Measurements from ENCODE around the gene ITPKB. TPM values are rescaled to one million over a fixed set of nuclear protein-coding genes. Genes with fewer than 3 reads are reported as not detected.
"Not testable (repeated sequence)": the region's sequence is repeated elsewhere in the genome, so short reads cannot be mapped to it uniquely, and the experiment has no call there.

ITPKB gene
- total RNA-seq, 1 donor from 2014 or later: 34.2 TPM

DNA sequence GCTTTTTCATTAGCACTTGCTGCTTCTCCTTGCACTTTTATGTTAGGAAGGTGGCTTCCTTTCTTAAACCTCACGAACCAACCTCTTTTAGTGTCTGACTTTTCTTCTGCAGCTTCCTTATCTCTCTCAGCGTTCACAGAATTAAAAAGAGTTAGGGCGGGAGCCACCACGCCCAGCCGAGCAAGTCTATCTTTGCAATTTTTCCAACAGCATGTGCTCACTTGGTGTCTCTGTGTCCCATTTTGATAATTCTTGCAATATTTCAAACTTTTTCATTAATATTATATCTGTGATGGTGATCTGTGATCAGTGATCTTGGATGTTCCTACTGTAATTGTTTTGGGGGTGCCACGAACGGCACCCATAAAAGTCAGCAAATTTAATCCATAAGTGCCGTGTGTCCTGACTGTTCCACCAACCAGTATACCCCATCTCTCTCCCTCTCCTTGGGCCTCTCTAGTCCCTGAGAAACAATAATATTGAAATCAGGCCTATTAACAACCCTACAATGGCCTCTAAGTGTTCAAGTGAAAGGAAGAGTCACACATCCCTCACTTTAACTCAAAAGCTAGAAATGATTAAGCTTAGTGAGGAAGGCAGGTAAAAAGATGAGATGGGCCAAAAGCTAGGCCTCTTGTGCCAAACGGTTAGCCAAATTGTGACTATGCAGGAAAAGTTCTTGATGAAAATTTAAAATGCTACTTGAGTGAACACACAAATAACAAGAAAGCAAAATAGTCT is 15.9 kb upstream of the ITPKB start:
- no peak for DNase-seq (ENCODE audit: low read depth, low spot score)

DNA sequence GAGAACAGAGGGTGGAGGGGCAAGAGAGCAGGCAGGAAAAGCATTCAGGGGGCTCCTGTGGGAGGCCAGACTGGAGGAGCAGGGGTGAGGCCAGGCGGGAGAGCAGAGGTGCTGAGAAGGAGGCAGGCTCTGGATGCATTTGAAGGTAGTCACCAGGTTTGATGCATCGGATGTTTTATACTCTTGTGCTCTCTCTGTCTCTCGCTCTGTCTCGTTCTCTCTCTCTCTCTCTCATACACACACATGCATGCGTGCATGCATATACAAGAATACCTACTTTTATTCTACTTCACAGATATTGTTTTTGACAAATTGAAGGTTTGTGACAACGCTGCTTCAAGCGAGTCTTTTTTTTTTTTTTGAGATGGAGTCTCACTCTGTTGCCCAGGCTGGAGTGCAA is 15.0 kb upstream of the ITPKB start:
- no peak for DNase-seq (ENCODE audit: low read depth, low spot score)

- DNase-seq (ENCODE audit: low read depth, low spot score): no peak
Measured at GRCh38 chr1:226751703-226752102, 12.6 kb upstream of the ITPKB start.

DNA sequence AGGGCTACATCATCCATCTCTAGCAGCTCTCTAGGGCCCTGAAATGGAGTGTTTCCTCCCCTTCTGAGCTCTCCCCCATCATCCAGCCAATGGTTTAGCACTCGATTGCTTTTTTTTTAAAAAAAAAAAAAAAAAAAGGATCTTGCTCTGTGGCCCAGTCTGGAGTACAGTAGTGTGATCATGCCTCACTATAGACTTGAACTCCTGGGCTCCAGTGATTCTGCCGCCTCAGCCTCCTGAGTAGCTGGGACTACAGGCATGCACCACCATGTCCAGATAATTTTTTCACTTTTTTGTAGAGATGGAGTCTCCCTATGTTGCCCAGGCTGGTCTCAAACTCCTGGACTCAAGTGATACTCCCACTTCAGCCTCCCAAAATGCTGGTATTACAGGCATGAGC is 12.1 kb upstream of the ITPKB start:
- DNase-seq (ENCODE audit: low read depth, low spot score): no peak

- DNase-seq (ENCODE audit: low read depth, low spot score): no peak
Measured at GRCh38 chr1:226749467-226749866, 10.4 kb upstream of the ITPKB start.

- no peak for DNase-seq (ENCODE audit: low read depth, low spot score)
Measured at GRCh38 chr1:226748306-226748705, 9.2 kb upstream of the ITPKB start.

GRCh38 chr1:226747519-226748263 is 8.6 kb upstream of the ITPKB start:
- DNase-seq (ENCODE audit: low read depth, low spot score): not testable (repeated sequence)

GRCh38 chr1:226743259-226743658 is 4.2 kb upstream of the ITPKB start:
- DNase-seq (ENCODE audit: low read depth, low spot score): no peak

GRCh38 chr1:226741009-226741408 is 1.9 kb upstream of the ITPKB start:
- no peak for DNase-seq (ENCODE audit: low read depth, low spot score)

- DNase-seq (ENCODE audit: low read depth, low spot score): no peak
Measured at GRCh38 chr1:226739696-226740065, 599 bp upstream of the ITPKB start.

GRCh38 chr1:226738421-226738994 is 574 bp downstream of the ITPKB start:
- no peak for DNase-seq (ENCODE audit: low read depth, low spot score)

DNA sequence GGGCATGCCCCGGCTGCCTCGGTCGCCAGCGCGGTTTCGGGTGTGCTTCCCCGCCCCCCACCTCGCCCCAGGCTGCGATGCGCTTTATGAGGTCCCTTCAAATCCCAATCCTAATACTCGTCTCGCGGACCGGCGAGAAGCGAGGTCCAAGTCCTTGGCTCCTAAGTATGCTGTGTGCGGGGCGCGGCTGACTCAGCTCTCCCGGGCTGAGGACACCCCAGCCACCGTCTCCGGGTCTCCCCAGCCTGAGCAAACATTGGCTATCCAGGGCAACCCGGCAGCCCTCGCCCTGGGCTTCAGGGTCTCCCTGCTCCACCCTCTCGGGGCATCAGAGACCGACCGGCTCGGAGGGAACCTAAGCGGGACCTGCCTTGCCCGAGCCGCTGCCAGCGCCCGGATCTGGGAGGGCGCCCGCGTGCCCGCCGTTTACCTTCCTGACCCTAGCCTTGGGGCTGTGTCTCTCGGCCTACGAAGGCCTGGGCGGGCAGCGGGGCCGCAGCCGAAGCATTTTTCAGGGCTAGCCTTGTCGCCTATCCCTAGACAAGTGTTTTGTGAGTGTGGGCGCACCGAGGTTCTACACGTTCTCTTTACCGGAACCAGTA is 1.2 kb downstream of the ITPKB start:
- no peak for DNase-seq (ENCODE audit: low read depth, low spot score)

DNA sequence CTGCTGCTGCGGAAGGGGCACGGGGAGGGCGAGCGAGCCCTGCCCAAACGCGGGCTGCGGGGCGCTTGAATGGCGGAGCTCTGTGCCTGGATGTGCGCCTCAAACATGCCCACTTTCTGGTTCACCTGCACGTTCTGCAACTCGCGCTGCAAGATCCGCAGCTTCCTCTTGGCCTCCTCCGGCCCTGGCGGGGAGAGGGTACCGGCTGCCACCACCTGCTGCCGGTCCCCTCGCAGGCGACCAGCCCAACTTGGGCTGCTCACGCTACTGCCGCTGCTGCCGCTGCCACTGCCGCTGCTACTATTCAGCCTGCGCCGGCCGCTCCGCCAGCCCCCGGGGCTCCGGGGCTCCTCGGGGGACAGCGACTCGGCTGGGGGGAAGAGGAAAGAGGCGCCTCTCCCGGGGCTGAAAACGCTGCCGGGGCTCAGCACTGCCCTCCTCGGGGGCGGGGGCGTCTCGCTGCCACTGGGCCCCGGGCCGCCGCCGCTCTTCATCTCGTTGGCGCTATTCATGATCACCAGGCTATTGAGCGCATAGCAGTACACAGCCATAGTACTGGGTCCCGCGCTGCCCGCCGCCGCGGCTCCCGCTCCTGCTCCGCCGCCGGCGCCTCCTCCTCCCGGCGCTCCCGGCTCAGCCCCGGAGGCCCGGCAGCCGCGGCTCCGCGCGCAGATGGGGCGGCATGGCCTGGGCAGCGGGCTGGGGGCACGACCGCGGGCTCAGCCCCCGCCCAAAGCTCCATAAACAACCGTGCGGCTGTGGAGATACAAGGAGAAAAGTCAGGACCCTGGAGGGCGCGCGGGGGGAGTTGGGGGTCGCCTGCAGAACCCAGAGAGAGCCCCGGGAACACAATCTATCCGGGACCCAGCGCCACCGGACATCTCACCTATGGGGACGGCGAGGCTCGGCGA is 1.9 kb downstream of the ITPKB start:
- no peak for DNase-seq (ENCODE audit: low read depth, low spot score)

GRCh38 chr1:226736001-226736907 is 2.8 kb downstream of the ITPKB start:
- DNase-seq (ENCODE audit: low read depth, low spot score): no peak

DNA sequence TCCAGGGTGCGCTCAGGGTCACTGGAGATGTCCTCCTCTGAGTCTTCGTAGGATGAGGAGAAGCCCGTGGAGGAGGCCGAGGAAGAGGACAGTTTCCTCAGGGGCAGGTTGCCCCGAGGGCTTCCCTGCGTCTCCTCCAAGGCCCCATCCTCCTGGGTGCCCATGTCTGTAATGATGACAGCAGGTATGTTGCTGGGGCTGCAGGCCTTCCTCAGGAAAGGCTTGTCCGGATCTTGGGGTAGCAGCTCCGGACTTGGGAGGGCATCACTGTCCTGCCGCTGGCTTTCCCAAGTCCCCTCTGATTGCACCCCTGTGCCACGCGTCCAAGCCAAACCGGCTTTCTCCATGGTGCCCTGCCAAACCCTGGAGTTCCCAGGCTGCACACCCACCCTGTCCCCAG is 3.5 kb downstream of the ITPKB start:
- no peak for DNase-seq (ENCODE audit: low read depth, low spot score)

GRCh38 chr1:226734611-226735153 is 4.4 kb downstream of the ITPKB start:
- DNase-seq (ENCODE audit: low read depth, low spot score): no peak

GRCh38 chr1:226733876-226734275 is 5.2 kb downstream of the ITPKB start:
- no peak for DNase-seq (ENCODE audit: low read depth, low spot score)

- DNase-seq (ENCODE audit: low read depth, low spot score): no peak
Measured at GRCh38 chr1:226733304-226733703, 5.8 kb downstream of the ITPKB start.

DNA sequence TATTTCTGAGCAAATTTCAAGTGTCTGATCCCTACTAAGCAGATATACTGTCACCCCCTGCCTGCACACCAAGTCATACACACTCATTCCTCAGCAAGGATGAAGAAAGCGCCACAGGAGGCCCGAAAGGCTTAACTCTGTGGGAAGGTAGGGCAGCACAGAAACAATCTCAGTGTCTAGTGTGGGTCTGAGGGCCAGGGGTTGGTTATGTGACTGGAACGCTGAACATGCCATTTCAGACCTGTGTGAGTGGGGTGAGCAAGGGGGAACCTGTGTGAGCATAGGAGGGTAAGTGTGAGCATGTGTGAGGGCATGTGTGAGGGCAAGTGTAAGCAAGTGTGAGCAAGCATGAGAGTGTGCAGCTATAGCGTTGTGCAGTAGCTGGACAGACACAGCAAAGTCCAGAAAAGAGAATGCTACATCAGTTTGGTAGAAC is 6.2 kb downstream of the ITPKB start:
- no peak for DNase-seq (ENCODE audit: low read depth, low spot score)
